ENCODE measurements around the gene CPA1. TPM values are rescaled to one million over a fixed set of nuclear protein-coding genes. Genes with fewer than 3 reads are reported as not detected.
A peak's percentile ranks its signal among the peaks of the same experiment; 100 is the strongest.

The CPA1 gene
- total and polyA plus RNA-seq, 2 donors: 0.14 to 0.21 TPM

GRCh38 chr7:130423501-130424037, 43.3 kb downstream of the CPA1 start:
- Histone ChIP-seq H3K27ac (ENCODE audit: low read depth in 1 of 2, low read length in 1 of 2) (no peak overlapping the region), H3K4me1 (ENCODE audit: control insufficient read depth in 2 of 2, insufficient read depth in 2 of 2, low read length in 2 of 2) (peaks cover 2 to 21% of the 10 kb centered on the region in 2 donors), H3K36me3 (ENCODE audit: control insufficient read depth in 2 of 2, insufficient read depth in 2 of 2, low read length in 1 of 2) (peaks cover 0 to 11% of the 10 kb centered on the region in 2 donors), H3K27me3 (ENCODE audit: control insufficient read depth in 2 of 2, insufficient read depth in 1 of 2, low read length in 1 of 2) (no peaks in the 10 kb centered on the region), H3K4me3 (ENCODE audit: low read length in 2 of 2) (no peak overlapping the region), H3K9me3 (ENCODE audit: control insufficient read depth in 2 of 2, insufficient read depth in 1 of 2, low read length in 1 of 2) (no peaks in the 10 kb centered on the region)
- DNase-seq (ENCODE audit: low read depth in 6 of 9, low spot score in 9 of 9): no peak
- 95% methylated on average over 3 of the region's 3 CpGs for WGBS

DNA sequence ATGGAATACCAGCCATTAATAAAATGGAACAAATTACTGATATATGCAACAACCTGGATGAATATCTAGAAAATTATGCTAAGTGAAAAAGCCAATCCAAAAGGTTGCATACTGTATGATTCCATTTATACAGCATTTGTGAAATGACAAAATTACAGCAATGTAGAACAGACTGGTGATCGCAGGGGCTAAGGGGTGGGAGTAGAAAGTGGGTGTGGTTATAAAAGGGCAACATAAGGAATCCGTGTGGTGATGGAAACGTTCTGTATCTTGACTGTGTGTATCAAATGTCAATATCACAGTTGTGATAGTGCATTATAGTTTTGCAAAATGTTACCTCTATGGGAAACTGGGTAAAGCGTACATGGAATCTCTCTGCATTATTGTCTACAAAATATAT, 45.5 kb downstream of the CPA1 start:
- H3K4me1 ChIP-seq (ENCODE audit: control insufficient read depth in 2 of 2, insufficient read depth in 2 of 2, low read length in 2 of 2): peaks cover 0 to 19% of the 10 kb centered on the region in 2 donors
- H3K27ac ChIP-seq (ENCODE audit: low read depth in 1 of 2, low read length in 1 of 2): no peak overlapping the region
- no peak for DNase-seq (ENCODE audit: low read depth in 6 of 9, low spot score in 9 of 9)
- H3K4me3 ChIP-seq (ENCODE audit: low read length in 2 of 2): no peak overlapping the region
- H3K36me3 ChIP-seq (ENCODE audit: control insufficient read depth in 2 of 2, insufficient read depth in 2 of 2, low read length in 1 of 2): peaks cover 0 to 11% of the 10 kb centered on the region in 2 donors
- H3K9me3 ChIP-seq (ENCODE audit: control insufficient read depth in 2 of 2, insufficient read depth in 1 of 2, low read length in 1 of 2): no peaks in the 10 kb centered on the region
- no peaks in the 10 kb centered on the region for H3K27me3 ChIP-seq (ENCODE audit: control insufficient read depth in 2 of 2, insufficient read depth in 1 of 2, low read length in 1 of 2)
- WGBS: 94% methylated on average over 4 of the region's 4 CpGs

- no peaks in the 10 kb centered on the region for H3K9me3 ChIP-seq (ENCODE audit: control insufficient read depth in 2 of 2, insufficient read depth in 1 of 2, low read length in 1 of 2)
- no peak overlapping the region for H3K4me3 ChIP-seq (ENCODE audit: low read length in 2 of 2)
- H3K36me3 ChIP-seq (ENCODE audit: control insufficient read depth in 2 of 2, insufficient read depth in 2 of 2, low read length in 1 of 2): peaks cover 0 to 6% of the 10 kb centered on the region in 2 donors
- H3K27me3 ChIP-seq (ENCODE audit: control insufficient read depth in 2 of 2, insufficient read depth in 1 of 2, low read length in 1 of 2): no peaks in the 10 kb centered on the region
- H3K27ac ChIP-seq (ENCODE audit: low read depth in 1 of 2, low read length in 1 of 2): no peak overlapping the region
- H3K4me1 ChIP-seq (ENCODE audit: control insufficient read depth in 2 of 2, insufficient read depth in 2 of 2, low read length in 2 of 2): peaks cover 0 to 25% of the 10 kb centered on the region in 2 donors
- 36% methylated on average over 4 of the region's 4 CpGs for WGBS
- DNase-seq (ENCODE audit: low read depth in 6 of 9, low spot score in 9 of 9): peak in 1 of 9 donors; percentile 68
Observed at GRCh38 chr7:130426564-130426963, 46.3 kb downstream of the CPA1 start.

DNA sequence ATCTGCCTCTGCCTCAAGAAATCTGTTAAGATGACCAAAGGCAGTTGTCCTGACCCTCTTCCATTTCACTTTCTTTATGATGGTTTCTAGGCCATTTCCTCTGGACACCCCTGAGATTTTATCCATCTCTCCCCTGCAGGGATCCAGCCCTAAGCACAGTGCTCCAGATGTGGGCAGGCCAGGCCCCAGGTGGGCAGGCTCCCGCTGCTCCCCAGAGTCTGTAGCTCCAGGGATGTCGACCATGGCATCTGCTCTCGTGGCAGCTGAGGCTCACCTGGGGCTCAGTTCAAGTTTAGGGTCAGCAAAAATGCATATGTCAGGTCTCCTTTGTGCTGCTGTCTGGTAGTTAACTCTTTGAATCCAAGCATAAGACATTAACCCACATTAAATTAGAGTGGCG, 48.7 kb downstream of the CPA1 start:
- Histone ChIP-seq H3K36me3 (ENCODE audit: control insufficient read depth in 2 of 2, insufficient read depth in 2 of 2, low read length in 1 of 2) (peaks cover 0 to 5% of the 10 kb centered on the region in 2 donors), H3K27ac (ENCODE audit: low read depth in 1 of 2, low read length in 1 of 2) (no peak overlapping the region), H3K27me3 (ENCODE audit: control insufficient read depth in 2 of 2, insufficient read depth in 1 of 2, low read length in 1 of 2) (no peaks in the 10 kb centered on the region), H3K9me3 (ENCODE audit: control insufficient read depth in 2 of 2, insufficient read depth in 1 of 2, low read length in 1 of 2) (no peaks in the 10 kb centered on the region), H3K4me3 (ENCODE audit: low read length in 2 of 2) (no peak overlapping the region), H3K4me1 (ENCODE audit: control insufficient read depth in 2 of 2, insufficient read depth in 2 of 2, low read length in 2 of 2) (peaks cover 14 to 34% of the 10 kb centered on the region in 2 donors)
- whole genome bisulfite sequencing: 94% methylated on average over 4 of the region's 4 CpGs
- no peak for DNase-seq (ENCODE audit: low read depth in 6 of 9, low spot score in 9 of 9)

DNA sequence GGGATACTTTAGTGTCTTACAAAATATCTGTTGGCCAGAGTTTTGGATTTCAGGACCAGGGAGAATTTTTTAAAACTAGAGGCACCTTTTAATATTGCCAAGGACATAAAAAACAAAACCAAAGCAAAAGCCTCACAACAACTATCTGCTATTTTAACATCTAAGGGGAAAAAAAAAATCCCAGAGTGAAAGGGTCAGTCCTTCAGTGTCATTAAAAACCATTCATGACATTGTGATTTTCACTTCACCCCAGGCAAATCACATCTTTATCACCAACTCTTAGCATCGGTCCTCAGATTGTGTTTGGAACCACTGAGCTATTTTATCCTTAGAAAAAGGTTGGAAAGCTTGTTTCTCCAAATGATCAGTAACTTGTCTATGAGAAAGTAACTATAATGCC, 49.8 kb downstream of the CPA1 start:
- Histone ChIP-seq H3K27ac (ENCODE audit: low read depth in 1 of 2, low read length in 1 of 2) (peak overlapping the region in 1 of 2 donors; percentile 52), H3K36me3 (ENCODE audit: control insufficient read depth in 2 of 2, insufficient read depth in 2 of 2, low read length in 1 of 2) (peaks cover 0 to 5% of the 10 kb centered on the region in 2 donors), H3K4me1 (ENCODE audit: control insufficient read depth in 2 of 2, insufficient read depth in 2 of 2, low read length in 2 of 2) (peaks cover 14 to 34% of the 10 kb centered on the region in 2 donors), H3K9me3 (ENCODE audit: control insufficient read depth in 2 of 2, insufficient read depth in 1 of 2, low read length in 1 of 2) (no peaks in the 10 kb centered on the region), H3K4me3 (ENCODE audit: low read length in 2 of 2) (no peak overlapping the region), H3K27me3 (ENCODE audit: control insufficient read depth in 2 of 2, insufficient read depth in 1 of 2, low read length in 1 of 2) (no peaks in the 10 kb centered on the region)
- 88% methylated on average over 1 of the region's 1 CpG for WGBS
- no peak for DNase-seq (ENCODE audit: low read depth in 6 of 9, low spot score in 9 of 9)

DNA sequence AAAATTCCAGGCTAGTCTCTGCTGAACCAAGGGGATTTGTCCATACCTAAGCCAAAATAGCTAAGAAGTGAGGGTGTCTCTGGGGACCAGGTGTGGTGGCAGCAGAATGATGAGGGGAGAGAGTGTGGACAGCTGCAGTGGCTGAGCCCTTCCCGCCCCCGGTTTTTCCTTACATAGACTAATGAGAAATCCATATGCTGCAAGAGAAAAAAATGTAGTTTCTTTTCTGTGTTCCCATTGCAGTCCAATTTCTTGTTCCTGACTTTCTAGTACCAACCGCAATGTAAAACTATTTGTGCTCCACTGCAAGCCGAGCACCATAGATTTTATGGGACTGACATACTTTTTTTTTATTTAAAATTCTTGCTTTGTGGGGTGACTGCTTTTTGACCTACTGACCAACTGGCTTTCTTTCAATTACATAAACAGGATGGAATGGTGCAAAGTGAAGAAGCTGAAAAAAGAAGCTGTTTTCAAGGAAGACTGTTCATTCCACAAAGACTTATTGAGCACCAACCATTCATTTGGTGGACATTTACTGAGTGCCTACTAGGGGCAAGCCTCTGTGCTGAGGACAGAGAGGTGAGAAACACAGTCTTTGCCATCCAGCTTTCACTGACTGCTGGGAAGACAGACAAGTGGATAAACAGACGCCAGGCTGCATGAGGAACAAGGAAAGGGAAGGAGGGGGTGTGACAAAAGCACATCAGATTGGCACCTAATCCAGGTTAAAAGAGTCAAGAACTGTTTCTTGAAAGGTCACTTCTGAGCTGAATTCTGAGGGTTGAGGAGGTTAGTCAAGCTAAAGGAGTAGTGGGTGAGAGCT, 50.8 kb downstream of the CPA1 start:
- H3K36me3 ChIP-seq (ENCODE audit: control insufficient read depth in 2 of 2, insufficient read depth in 2 of 2, low read length in 1 of 2): peaks cover 0 to 5% of the 10 kb centered on the region in 2 donors
- H3K27me3 ChIP-seq (ENCODE audit: control insufficient read depth in 2 of 2, insufficient read depth in 1 of 2, low read length in 1 of 2): no peaks in the 10 kb centered on the region
- peak overlapping the region in 1 of 2 donors; percentile 46 for H3K27ac ChIP-seq (ENCODE audit: low read depth in 1 of 2, low read length in 1 of 2)
- H3K4me3 ChIP-seq (ENCODE audit: low read length in 2 of 2): no peak overlapping the region
- peaks cover 17 to 34% of the 10 kb centered on the region in 2 donors for H3K4me1 ChIP-seq (ENCODE audit: control insufficient read depth in 2 of 2, insufficient read depth in 2 of 2, low read length in 2 of 2)
- DNase-seq (ENCODE audit: low read depth in 6 of 9, low spot score in 9 of 9): no peak
- 92% methylated on average over 5 of the region's 5 CpGs for WGBS
- H3K9me3 ChIP-seq (ENCODE audit: control insufficient read depth in 2 of 2, insufficient read depth in 1 of 2, low read length in 1 of 2): no peaks in the 10 kb centered on the region

DNA sequence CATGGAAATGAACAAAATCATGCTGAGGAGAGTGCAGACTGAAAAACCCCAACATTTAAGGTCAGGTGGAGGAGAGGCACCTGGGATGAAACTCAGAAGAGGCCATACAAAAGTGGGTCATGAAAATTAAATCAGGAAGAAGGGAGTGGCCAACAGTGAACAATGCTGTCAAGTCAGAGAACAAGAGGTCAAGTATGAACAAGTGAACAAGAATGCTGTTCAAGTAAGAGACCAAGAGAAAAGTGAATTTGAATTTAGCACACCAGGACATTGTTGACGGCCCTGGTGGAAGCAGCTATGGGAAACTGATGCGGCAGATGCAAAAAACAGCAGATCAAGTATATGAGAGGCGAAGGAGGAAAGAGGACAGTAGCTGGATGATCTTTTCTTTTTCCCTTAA, 52.6 kb downstream of the CPA1 start:
- DNase-seq (ENCODE audit: low read depth in 6 of 9, low spot score in 9 of 9): no peak
- no peaks in the 10 kb centered on the region for H3K9me3 ChIP-seq (ENCODE audit: control insufficient read depth in 2 of 2, insufficient read depth in 1 of 2, low read length in 1 of 2)
- H3K27ac ChIP-seq (ENCODE audit: low read depth in 1 of 2, low read length in 1 of 2): peak overlapping the region; percentile 48 to 50
- H3K36me3 ChIP-seq (ENCODE audit: control insufficient read depth in 2 of 2, insufficient read depth in 2 of 2, low read length in 1 of 2): no peaks in the 10 kb centered on the region
- no peaks in the 10 kb centered on the region for H3K27me3 ChIP-seq (ENCODE audit: control insufficient read depth in 2 of 2, insufficient read depth in 1 of 2, low read length in 1 of 2)
- 93% methylated on average over 3 of the region's 3 CpGs for WGBS
- no peak overlapping the region for H3K4me3 ChIP-seq (ENCODE audit: low read length in 2 of 2)
- H3K4me1 ChIP-seq (ENCODE audit: control insufficient read depth in 2 of 2, insufficient read depth in 2 of 2, low read length in 2 of 2): peaks cover 17 to 30% of the 10 kb centered on the region in 2 donors

DNA sequence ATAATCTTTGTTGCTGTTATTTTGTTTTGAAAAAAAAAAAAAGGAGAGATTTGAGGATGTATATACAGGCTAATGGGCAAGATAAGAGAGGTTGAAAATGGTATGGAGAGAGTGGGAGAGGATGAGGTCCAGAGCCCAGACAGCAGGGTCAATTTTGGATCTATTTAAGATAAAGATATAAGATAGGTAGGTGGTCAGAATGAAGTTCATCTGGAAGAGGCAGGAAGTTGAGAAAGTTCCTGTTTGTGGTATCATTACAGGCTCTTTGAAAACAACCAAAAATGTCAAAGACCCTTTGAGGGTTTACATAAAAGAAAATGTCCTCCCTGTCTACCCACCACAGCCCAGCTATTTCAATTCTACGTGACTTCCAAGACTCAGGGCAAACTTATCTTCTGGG, 53.0 kb downstream of the CPA1 start:
- H3K9me3 ChIP-seq (ENCODE audit: control insufficient read depth in 2 of 2, insufficient read depth in 1 of 2, low read length in 1 of 2): no peaks in the 10 kb centered on the region
- no peak overlapping the region for H3K4me3 ChIP-seq (ENCODE audit: low read length in 2 of 2)
- no peaks in the 10 kb centered on the region for H3K27me3 ChIP-seq (ENCODE audit: control insufficient read depth in 2 of 2, insufficient read depth in 1 of 2, low read length in 1 of 2)
- DNase-seq (ENCODE audit: low read depth in 6 of 9, low spot score in 9 of 9): no peak
- H3K36me3 ChIP-seq (ENCODE audit: control insufficient read depth in 2 of 2, insufficient read depth in 2 of 2, low read length in 1 of 2): no peaks in the 10 kb centered on the region
- WGBS: 7% methylated on average over 1 of the region's 1 CpG
- H3K27ac ChIP-seq (ENCODE audit: low read depth in 1 of 2, low read length in 1 of 2): peak overlapping the region; percentile 50 to 64
- peaks cover 17 to 30% of the 10 kb centered on the region in 2 donors for H3K4me1 ChIP-seq (ENCODE audit: control insufficient read depth in 2 of 2, insufficient read depth in 2 of 2, low read length in 2 of 2)

DNA sequence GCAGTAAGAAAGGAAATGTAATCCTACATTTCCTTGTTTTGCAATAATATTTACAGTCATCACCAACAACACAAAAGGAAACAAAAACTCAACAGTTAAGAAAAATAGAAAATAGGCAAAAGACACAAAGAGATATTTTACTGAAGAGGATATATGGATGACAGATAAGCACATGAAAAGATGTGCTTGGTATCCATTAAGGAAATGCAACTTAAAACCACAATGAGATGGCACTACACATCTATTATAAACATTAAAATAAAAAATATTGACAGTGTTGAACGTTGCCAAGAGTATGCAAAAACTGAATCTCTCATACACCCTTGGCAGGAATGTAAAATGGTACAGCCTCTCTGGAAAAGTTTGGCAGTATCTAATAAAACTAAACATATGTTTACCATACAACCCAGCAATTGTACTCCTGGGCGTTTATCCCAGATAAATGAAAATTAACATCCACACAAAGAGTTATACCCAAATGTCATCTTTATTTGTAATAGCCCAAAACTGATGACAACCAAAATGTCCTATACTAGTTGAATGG, 55.1 kb downstream of the CPA1 start:
- Histone ChIP-seq H3K27ac (ENCODE audit: low read depth in 1 of 2, low read length in 1 of 2) (no peak overlapping the region), H3K4me1 (ENCODE audit: control insufficient read depth in 2 of 2, insufficient read depth in 2 of 2, low read length in 2 of 2) (peaks cover 20 to 37% of the 10 kb centered on the region in 2 donors), H3K27me3 (ENCODE audit: control insufficient read depth in 2 of 2, insufficient read depth in 1 of 2, low read length in 1 of 2) (no peaks in the 10 kb centered on the region), H3K4me3 (ENCODE audit: low read length in 2 of 2) (no peak overlapping the region), H3K9me3 (ENCODE audit: control insufficient read depth in 2 of 2, insufficient read depth in 1 of 2, low read length in 1 of 2) (peaks cover 0 to 3% of the 10 kb centered on the region in 2 donors), H3K36me3 (ENCODE audit: control insufficient read depth in 2 of 2, insufficient read depth in 2 of 2, low read length in 1 of 2) (no peaks in the 10 kb centered on the region)
- no peak for DNase-seq (ENCODE audit: low read depth in 6 of 9, low spot score in 9 of 9)
- WGBS: 53% methylated on average over 2 of the region's 2 CpGs

Measured in thymus (tissue), 11 donors.